ENCODE results near the gene NTMT2. TPM values are rescaled to one million over a fixed set of nuclear protein-coding genes. Genes with fewer than 3 reads are reported as not detected.

Gene NTMT2
- total and polyA plus RNA-seq, 9 of the 15 experiments (the other 6 are each of a cell fraction or from before 2014, with no cell fraction given): not detected

DNA sequence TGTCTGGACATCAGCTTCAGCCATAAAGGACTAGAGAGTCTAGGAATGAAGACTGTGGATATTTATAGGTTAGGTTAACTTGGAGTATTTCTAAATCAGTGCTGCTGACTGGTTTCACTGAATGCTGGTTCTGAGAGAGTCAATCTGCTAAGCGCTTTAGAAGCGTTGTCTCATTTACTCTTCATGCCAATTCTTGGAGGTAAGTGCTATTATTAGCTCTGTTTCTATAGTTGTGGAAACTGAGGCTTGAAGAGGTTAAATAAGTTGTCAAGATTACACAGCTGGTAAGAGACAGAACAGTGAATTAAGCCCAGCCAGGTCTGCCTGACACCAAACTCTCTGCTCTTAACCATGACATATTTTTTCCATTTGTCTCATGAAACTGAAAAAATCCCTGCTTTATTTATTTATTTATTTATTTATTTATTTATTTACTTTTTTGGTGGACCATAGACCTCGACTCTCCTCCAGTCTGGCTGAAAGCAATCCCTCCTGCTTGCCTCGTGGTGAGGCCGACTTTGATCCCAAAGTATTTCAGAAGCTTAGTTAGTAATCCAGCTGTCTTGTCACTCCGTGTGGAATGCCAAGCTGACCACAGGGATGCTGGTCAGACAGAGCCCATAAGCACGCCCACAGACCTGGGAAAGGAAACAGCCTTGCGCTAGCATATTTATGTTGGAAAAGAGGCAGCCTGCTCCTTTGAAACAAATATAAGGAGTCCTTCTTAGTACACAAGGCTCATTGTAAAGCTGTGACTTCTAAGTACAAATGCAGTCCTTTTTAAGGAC is 16.9 kb downstream of the NTMT2 start:
- Histone ChIP-seq H3K9ac (ENCODE audit: insufficient read depth in 1 of 2, low read depth in 2 of 2, low read length in 2 of 2) (no peak overlapping the region), H2AFZ (ENCODE audit: low read depth, low read length) (no peak overlapping the region), H3K9me3 (replicated peaks; ENCODE audit: control insufficient read depth, insufficient read depth, low read depth, low read length) (no peaks in the 10 kb centered on the region), H3K4me2 (ENCODE audit: insufficient read depth, low read length) (no peak overlapping the region), H3K9me1 (ENCODE audit: control insufficient read depth, insufficient read depth, low read length) (no peaks in the 10 kb centered on the region), H3K27ac (ENCODE audit: extremely low read depth, low read depth, low read length) (no peak overlapping the region), H3K4me1 (replicated peaks in 1 of 2; ENCODE audit: control insufficient read depth in 2 of 2, insufficient read depth in 2 of 2, low read length in 2 of 2) (no peaks in the 10 kb centered on the region), H4K20me1 (replicated peaks; ENCODE audit: control insufficient read depth, insufficient read depth, low read length) (no peaks in the 10 kb centered on the region), H3K79me2 (ENCODE audit: control insufficient read depth, insufficient read depth, low read length) (no peaks in the 10 kb centered on the region), H3K27me3 (ENCODE audit: control insufficient read depth in 2 of 2, insufficient read depth in 2 of 2, low read length in 2 of 2) (no peaks in the 10 kb centered on the region), H3K36me3 (ENCODE audit: control insufficient read depth, insufficient read depth, low read length) (no peaks in the 10 kb centered on the region), H3K4me3 (no peak overlapping the region)
- WGBS (ENCODE audit: insufficient coverage, low coverage, missing lambda C conversion rate): 4% methylated on average over 8 of the region's 8 CpGs
- ChIA-PET POLR2A (no interaction called here), CTCF (ENCODE audit: low intra/inter-chr PET ratio) (no interaction called here)
- DNase-seq (ENCODE audit: extremely low read depth in 1 of 4, low spot score in 3 of 4): no peak
- no TSS peak for BruUV-seq (replicated peaks)
- in situ Hi-C loops (cut with MboI): no loop called here
- ATAC-seq: no peak
- no peak for FAIRE-seq
- intact Hi-C loops (cut with micrococcal nuclease): no loop called here
- TF ChIP-seq ZNF184 (CRISPR knock-in tag; IDR thresholded peaks at IDR 0.05): no peak
- no peak for TF ChIP-seq MCM7 (IDR thresholded peaks at IDR 0.05)
- TF ChIP-seq, protein P1, sequence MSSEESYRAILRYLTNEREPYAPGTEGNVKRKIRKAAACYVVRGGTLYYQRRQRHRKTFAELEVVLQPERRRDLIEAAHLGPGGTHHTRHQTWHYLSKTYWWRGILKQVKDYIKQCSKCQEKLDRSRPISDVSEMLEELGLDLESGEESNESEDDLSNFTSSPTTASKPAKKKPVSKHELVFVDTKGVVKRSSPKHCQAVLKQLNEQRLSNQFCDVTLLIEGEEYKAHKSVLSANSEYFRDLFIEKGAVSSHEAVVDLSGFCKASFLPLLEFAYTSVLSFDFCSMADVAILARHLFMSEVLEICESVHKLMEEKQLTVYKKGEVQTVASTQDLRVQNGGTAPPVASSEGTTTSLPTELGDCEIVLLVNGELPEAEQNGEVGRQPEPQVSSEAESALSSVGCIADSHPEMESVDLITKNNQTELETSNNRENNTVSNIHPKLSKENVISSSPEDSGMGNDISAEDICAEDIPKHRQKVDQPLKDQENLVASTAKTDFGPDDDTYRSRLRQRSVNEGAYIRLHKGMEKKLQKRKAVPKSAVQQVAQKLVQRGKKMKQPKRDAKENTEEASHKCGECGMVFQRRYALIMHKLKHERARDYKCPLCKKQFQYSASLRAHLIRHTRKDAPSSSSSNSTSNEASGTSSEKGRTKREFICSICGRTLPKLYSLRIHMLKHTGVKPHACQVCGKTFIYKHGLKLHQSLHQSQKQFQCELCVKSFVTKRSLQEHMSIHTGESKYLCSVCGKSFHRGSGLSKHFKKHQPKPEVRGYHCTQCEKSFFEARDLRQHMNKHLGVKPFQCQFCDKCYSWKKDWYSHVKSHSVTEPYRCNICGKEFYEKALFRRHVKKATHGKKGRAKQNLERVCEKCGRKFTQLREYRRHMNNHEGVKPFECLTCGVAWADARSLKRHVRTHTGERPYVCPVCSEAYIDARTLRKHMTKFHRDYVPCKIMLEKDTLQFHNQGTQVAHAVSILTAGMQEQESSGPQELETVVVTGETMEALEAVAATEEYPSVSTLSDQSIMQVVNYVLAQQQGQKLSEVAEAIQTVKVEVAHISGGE (CRISPR knock-in tag; IDR thresholded peaks at IDR 0.05): no peak
- no peak for TF ChIP-seq THRAP3 (IDR thresholded peaks at IDR 0.05; ENCODE audit: borderline replicate concordance)
- no peak for TF ChIP-seq MTA3 (IDR thresholded peaks at IDR 0.05; ENCODE audit: borderline replicate concordance)
- no peak for TF ChIP-seq CBX1 (IDR thresholded peaks at IDR 0.05; ENCODE audit: low read depth)
- TF ChIP-seq MAFF (IDR thresholded peaks at IDR 0.05; ENCODE audit: low read length): no peak
- TF ChIP-seq ZNF165 (CRISPR knock-in tag; IDR thresholded peaks at IDR 0.05; ENCODE audit: borderline replicate concordance): no peak
- TF ChIP-seq ZNF583 (CRISPR knock-in tag; IDR thresholded peaks at IDR 0.05): no peak
- TF ChIP-seq SMARCA5 (IDR thresholded peaks at IDR 0.05): no peak
- TF ChIP-seq SMAD4 (CRISPR knock-in tag; conservative IDR thresholded peaks at IDR 0.05): no peak
- TF ChIP-seq, protein P2, sequence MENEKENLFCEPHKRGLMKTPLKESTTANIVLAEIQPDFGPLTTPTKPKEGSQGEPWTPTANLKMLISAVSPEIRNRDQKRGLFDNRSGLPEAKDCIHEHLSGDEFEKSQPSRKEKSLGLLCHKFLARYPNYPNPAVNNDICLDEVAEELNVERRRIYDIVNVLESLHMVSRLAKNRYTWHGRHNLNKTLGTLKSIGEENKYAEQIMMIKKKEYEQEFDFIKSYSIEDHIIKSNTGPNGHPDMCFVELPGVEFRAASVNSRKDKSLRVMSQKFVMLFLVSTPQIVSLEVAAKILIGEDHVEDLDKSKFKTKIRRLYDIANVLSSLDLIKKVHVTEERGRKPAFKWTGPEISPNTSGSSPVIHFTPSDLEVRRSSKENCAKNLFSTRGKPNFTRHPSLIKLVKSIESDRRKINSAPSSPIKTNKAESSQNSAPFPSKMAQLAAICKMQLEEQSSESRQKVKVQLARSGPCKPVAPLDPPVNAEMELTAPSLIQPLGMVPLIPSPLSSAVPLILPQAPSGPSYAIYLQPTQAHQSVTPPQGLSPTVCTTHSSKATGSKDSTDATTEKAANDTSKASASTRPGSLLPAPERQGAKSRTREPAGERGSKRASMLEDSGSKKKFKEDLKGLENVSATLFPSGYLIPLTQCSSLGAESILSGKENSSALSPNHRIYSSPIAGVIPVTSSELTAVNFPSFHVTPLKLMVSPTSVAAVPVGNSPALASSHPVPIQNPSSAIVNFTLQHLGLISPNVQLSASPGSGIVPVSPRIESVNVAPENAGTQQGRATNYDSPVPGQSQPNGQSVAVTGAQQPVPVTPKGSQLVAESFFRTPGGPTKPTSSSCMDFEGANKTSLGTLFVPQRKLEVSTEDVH (IDR thresholded peaks at IDR 0.05; ENCODE audit: low read depth, partially characterized antibody): no peak
- TF ChIP-seq HCFC1 (IDR thresholded peaks at IDR 0.05; ENCODE audit: low read depth, low read length): no peak
- TF ChIP-seq ZNF23 (CRISPR knock-in tag; IDR thresholded peaks at IDR 0.05): no peak
- TF ChIP-seq, protein P3, sequence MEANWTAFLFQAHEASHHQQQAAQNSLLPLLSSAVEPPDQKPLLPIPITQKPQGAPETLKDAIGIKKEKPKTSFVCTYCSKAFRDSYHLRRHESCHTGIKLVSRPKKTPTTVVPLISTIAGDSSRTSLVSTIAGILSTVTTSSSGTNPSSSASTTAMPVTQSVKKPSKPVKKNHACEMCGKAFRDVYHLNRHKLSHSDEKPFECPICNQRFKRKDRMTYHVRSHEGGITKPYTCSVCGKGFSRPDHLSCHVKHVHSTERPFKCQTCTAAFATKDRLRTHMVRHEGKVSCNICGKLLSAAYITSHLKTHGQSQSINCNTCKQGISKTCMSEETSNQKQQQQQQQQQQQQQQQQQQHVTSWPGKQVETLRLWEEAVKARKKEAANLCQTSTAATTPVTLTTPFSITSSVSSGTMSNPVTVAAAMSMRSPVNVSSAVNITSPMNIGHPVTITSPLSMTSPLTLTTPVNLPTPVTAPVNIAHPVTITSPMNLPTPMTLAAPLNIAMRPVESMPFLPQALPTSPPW (CRISPR knock-in tag; IDR thresholded peaks at IDR 0.05): no peak
- no peak for TF ChIP-seq ZNF24 (IDR thresholded peaks at IDR 0.05)
